Measurements from ENCODE around the gene FTO. TPM values are rescaled to one million over a fixed set of nuclear protein-coding genes. Genes with fewer than 3 reads are reported as not detected.

Gene FTO
- total RNA-seq, 1 donor from 2014 or later, result 106 TPM

GRCh38 chr16:54143410-54143809 lies 439.5 kb downstream of the FTO start:
- Mint-ChIP-seq H3K36me3 (ENCODE audit: unreplicated experiment) (peaks cover 5% of the 10 kb centered on the region), H3K27me3 (ENCODE audit: unreplicated experiment) (peaks cover 5% of the 10 kb centered on the region), H3K27ac (ENCODE audit: unreplicated experiment) (no peak overlapping the region), H3K9me3 (ENCODE audit: unreplicated experiment) (peaks cover 3% of the 10 kb centered on the region), H3K4me1 (ENCODE audit: low read depth, unreplicated experiment) (peaks cover 15% of the 10 kb centered on the region), H3K4me3 (ENCODE audit: unreplicated experiment) (no peak overlapping the region)
- DNase-seq, result no peak
- TF ChIP-seq, protein P1, sequence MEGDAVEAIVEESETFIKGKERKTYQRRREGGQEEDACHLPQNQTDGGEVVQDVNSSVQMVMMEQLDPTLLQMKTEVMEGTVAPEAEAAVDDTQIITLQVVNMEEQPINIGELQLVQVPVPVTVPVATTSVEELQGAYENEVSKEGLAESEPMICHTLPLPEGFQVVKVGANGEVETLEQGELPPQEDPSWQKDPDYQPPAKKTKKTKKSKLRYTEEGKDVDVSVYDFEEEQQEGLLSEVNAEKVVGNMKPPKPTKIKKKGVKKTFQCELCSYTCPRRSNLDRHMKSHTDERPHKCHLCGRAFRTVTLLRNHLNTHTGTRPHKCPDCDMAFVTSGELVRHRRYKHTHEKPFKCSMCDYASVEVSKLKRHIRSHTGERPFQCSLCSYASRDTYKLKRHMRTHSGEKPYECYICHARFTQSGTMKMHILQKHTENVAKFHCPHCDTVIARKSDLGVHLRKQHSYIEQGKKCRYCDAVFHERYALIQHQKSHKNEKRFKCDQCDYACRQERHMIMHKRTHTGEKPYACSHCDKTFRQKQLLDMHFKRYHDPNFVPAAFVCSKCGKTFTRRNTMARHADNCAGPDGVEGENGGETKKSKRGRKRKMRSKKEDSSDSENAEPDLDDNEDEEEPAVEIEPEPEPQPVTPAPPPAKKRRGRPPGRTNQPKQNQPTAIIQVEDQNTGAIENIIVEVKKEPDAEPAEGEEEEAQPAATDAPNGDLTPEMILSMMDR (IDR thresholded peaks at IDR 0.05; ENCODE audit: partially characterized antibody, unreplicated experiment), result no peak

DNA sequence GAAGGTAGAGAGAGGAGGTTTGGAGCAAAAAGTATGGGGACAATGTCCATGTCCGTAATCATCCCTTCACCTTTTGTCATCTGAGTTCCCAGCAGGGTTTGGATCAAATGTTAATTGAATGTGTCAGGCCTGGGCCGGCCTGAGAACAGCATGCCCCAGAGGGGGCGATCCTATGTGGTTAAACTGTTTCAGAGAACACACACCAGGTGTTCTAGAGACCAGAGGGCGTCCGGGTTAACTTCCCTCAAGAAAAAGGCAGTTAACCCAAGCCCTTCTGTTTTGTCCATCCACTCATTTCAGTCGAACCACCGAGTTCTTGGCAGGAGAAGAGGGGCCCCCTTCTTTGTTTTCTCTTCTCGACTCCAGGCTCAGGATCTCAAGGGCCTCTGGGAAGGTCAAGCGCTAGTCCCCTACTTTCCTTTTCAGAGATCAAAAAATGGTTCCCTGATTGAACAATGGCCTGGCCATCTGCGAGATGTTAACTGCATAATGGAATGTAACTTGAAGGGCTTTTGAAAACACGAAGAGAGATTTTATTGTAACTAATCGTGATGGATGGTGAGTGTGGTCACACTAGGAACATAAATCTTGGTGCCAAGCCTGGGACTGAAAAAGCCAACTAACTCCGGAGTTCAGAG lies 440.1 kb downstream of the FTO start:
- DNase-seq, result no peak
- peaks cover 2% of the 10 kb centered on the region for H3K9me3 Mint-ChIP-seq (ENCODE audit: unreplicated experiment)
- H3K36me3 Mint-ChIP-seq (ENCODE audit: unreplicated experiment), result no peaks in the 10 kb centered on the region
- no peak overlapping the region for H3K27ac Mint-ChIP-seq (ENCODE audit: unreplicated experiment)
- H3K4me3 Mint-ChIP-seq (ENCODE audit: unreplicated experiment), result no peak overlapping the region
- H3K4me1 Mint-ChIP-seq (ENCODE audit: low read depth, unreplicated experiment), result peaks cover 10% of the 10 kb centered on the region
- TF ChIP-seq, protein P1 (IDR thresholded peaks at IDR 0.05; ENCODE audit: partially characterized antibody, unreplicated experiment), result no peak
- H3K27me3 Mint-ChIP-seq (ENCODE audit: unreplicated experiment), result peaks cover 5% of the 10 kb centered on the region

- Mint-ChIP-seq H3K4me1 (ENCODE audit: low read depth, unreplicated experiment) (peaks cover 7% of the 10 kb centered on the region), H3K36me3 (ENCODE audit: unreplicated experiment) (no peaks in the 10 kb centered on the region), H3K4me3 (ENCODE audit: unreplicated experiment) (no peak overlapping the region), H3K27me3 (ENCODE audit: unreplicated experiment) (peaks cover 4% of the 10 kb centered on the region), H3K9me3 (ENCODE audit: unreplicated experiment) (peaks cover 2% of the 10 kb centered on the region), H3K27ac (ENCODE audit: unreplicated experiment) (no peak overlapping the region)
- no peak for DNase-seq
- TF ChIP-seq, protein P1 (IDR thresholded peaks at IDR 0.05; ENCODE audit: partially characterized antibody, unreplicated experiment), result no peak
Observed at GRCh38 chr16:54144572-54144947, 440.6 kb downstream of the FTO start.

- Mint-ChIP-seq H3K4me3 (ENCODE audit: unreplicated experiment) (no peak overlapping the region), H3K27ac (ENCODE audit: unreplicated experiment) (no peak overlapping the region), H3K4me1 (ENCODE audit: low read depth, unreplicated experiment) (no peaks in the 10 kb centered on the region), H3K36me3 (ENCODE audit: unreplicated experiment) (no peaks in the 10 kb centered on the region), H3K27me3 (ENCODE audit: unreplicated experiment) (peaks cover 4% of the 10 kb centered on the region), H3K9me3 (ENCODE audit: unreplicated experiment) (no peaks in the 10 kb centered on the region)
- TF ChIP-seq, protein P1 (IDR thresholded peaks at IDR 0.05; ENCODE audit: partially characterized antibody, unreplicated experiment), result no peak
- DNase-seq, result no peak
Observed at GRCh38 chr16:54145881-54146280, 441.9 kb downstream of the FTO start.

DNA sequence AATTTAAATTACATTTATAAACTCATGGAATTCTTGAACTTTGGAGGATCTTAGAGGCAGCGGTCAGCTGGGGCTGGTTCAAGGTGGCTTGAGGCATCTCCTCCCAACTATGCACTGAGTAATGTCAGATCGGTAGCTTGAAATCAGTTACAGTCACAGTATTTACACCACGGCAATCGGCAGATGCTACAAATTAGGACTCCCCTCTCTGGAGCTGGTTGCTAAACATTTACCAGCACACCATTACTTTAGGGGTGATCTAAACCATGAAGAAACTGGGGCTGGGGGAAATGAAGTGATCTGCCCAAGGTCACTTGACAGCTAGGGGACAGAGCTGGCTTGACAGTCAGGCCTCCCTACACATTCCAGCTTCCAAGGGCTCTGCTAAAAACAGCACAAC lies 445.0 kb downstream of the FTO start:
- Mint-ChIP-seq H3K4me1 (ENCODE audit: low read depth, unreplicated experiment) (no peaks in the 10 kb centered on the region), H3K36me3 (ENCODE audit: unreplicated experiment) (no peaks in the 10 kb centered on the region)

More for the DNA sequence above, 445.0 kb downstream of the FTO start:
- Mint-ChIP-seq H3K27ac (ENCODE audit: unreplicated experiment) (no peak overlapping the region), H3K9me3 (ENCODE audit: unreplicated experiment) (no peaks in the 10 kb centered on the region), H3K4me3 (ENCODE audit: unreplicated experiment) (no peak overlapping the region), H3K27me3 (ENCODE audit: unreplicated experiment) (no peaks in the 10 kb centered on the region)
- DNase-seq, result no peak
- TF ChIP-seq, protein P1 (IDR thresholded peaks at IDR 0.05; ENCODE audit: partially characterized antibody, unreplicated experiment), result no peak
